Measurements from ENCODE around the gene ALKBH5. TPM values are rescaled to one million over a fixed set of nuclear protein-coding genes. Genes with fewer than 3 reads are reported as not detected.

Gene ALKBH5
- total and polyA plus RNA-seq, 10 of the 15 experiments (the other 5 are each of a cell fraction or from before 2014, with no cell fraction given), result 13.7 to 99.9 (median 52.4) TPM

- TF ChIP-seq PKNOX1 (IDR thresholded peaks at IDR 0.05) (peak; percentile 65), EGR1 (IDR thresholded peaks at IDR 0.05; ENCODE audit: borderline replicate concordance in 1 of 2, low read depth in 2 of 2, low read length in 2 of 2) (no peak), SMAD1 (IDR thresholded peaks at IDR 0.05; ENCODE audit: low read depth, partially characterized antibody) (no peak), YY1 (IDR thresholded peaks at IDR 0.05; ENCODE audit: low read depth, low read length) (peak; percentile 79), ZZZ3 (IDR thresholded peaks at IDR 0.05; ENCODE audit: control insufficient read depth, insufficient read length, low read depth) (no peak), WRNIP1 (IDR thresholded peaks at IDR 0.05; ENCODE audit: borderline replicate concordance, low read depth, low read length) (no peak), STAT3 (IDR thresholded peaks at IDR 0.05; ENCODE audit: low read depth, low read length) (no peak), DPF2 (IDR thresholded peaks at IDR 0.05) (peak; percentile 32; the same call in 1 of the 2 replicates), HDGF (IDR thresholded peaks at IDR 0.05) (no peak), NRF1 (conservative IDR thresholded peaks at IDR 0.05; ENCODE audit: low read depth, low read length) (peak; percentile 49), PBX3 (IDR thresholded peaks at IDR 0.05; ENCODE audit: insufficient replicate concordance, low read depth, low read length) (peak; percentile 91), CREB1 (IDR thresholded peaks at IDR 0.05; ENCODE audit: low read depth) (peak; percentile 79), SP1 (IDR thresholded peaks at IDR 0.05; ENCODE audit: low read depth, low read length) (peak; percentile 53), ZBTB4 (CRISPR knock-in tag; IDR thresholded peaks at IDR 0.05) (no peak), TAF1 (IDR thresholded peaks at IDR 0.05; ENCODE audit: borderline replicate concordance, low read depth, low read length) (no peak), RELB (IDR thresholded peaks at IDR 0.05; ENCODE audit: low read depth) (no peak), IRF3 (IDR thresholded peaks at IDR 0.05) (0 out of 2 replicates have a peak, but pooled peaks have one; percentile 44), POU2F2 (IDR thresholded peaks at IDR 0.05; ENCODE audit: borderline replicate concordance, low read depth, low read length) (no peak), CBX5 (IDR thresholded peaks at IDR 0.05; ENCODE audit: low read depth) (no peak), ZNF217 (IDR thresholded peaks at IDR 0.05) (no peak), RFX5 (IDR thresholded peaks at IDR 0.05; ENCODE audit: low read depth, low read length) (no peak), BHLHE40 (IDR thresholded peaks at IDR 0.05; ENCODE audit: borderline replicate concordance in 1 of 2, low read depth in 2 of 2, low read length in 1 of 2) (peak in 1 of 2 experiments; percentile 68; a peak in 1 of 4 replicates)
These were observed 41.6 kb downstream of the ALKBH5 start, which contains the start of gene LLGL1 (continued) for GRCh38 chr17:18225121-18225641.

All from GM12878 (cell line).